GM19099 (cell line): ENCODE results near the gene RBM15B.

Experiments
- POLR2A ChIP-seq: IDR thresholded peaks from 3 replicates; pipeline ENCODE4 v1.6.1; 2011; ENCODE audit warnings: low read depth; ENCODE audit not compliant: insufficient read length; ENCODE audit errors: extremely low read depth

RBM15B gene

DNA sequence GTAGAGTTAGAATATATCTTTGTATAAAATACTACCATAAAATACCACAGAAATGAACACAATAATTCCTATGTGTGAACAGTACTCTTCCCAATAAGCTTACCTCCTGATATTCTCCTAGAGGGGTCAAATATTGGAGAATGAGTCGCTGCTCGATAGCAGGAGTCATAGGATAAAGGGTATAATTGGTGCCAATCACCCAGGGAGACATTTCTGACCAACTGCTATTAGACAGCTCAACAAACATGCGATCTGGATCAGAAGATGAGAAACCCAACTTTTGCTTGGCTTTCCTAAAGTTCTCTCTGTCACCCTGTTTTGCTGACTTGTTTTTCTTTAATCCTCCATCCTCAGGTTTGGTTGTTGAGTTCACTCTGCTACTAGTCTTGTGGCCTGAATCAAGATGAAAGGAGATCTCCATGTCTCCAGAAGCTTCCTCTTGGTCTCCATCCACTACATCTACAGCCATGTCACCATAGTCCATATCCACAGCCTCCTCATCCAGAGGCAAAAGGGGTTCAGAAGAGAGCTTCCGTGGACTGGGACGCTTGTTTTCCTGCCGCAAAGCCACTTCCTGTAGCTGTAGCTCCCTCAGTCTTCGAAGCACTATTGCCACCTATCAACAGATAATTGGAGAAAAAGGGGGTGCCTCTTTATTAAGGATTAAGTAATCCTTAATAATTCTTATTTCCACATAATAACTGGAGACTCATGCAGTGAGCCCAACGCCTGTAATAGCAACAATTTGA lies 50.4 kb downstream of the RBM15B start:
- TF ChIP-seq POLR2A = no peak

DNA sequence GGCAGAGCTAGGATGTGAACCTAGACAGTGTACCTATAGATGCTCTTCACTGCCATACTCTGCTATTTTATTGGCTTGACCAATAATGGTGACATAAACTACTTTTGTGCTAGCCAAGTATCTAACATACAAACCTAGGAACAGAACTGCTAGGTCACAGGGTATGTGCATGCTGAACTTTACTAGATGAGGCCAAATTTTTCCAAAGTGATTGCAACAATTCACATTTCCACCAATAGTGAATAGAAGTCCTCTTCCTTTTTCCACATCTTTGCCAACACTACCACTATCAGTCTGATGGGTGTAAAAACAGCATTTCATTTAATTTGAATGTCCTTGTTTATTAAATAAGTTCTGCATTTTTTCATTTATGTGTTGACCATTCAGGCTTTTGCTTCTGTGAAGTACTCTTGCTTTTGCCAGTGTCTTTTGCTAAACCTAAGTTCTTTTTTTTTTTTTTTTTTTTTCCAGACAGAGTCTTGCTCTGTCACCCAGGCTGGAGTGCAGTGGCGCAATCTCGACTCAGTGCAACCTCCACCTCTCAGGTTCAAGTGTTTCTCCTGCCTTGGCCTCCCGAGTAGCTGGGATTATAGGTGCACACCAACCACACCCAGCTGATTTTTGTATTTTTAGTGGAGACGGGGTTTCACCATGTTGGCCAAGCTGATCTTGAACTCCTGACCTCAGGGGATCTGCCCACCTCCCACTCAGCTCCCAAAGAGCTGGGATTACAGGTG lies 54.6 kb downstream of the RBM15B start:
- no peak for TF ChIP-seq POLR2A
